IMR-90 (cell line): Measurements from ENCODE around the gene ABCG4. TPM values are rescaled to one million over a fixed set of nuclear protein-coding genes. Genes with fewer than 3 reads are reported as not detected.

ENCODE experiments used
- ATAC-seq: fragments of 200-7000 bp; cut with Tn5 transposase; 2 replicates; pipeline ENCODE4 v1.9.1; 2020; ENCODE audit warnings: low read depth, mild to moderate bottlenecking, moderate library complexity
- BruUV-seq: library from RNA; stranded (reverse); fragments of 400-500 nt; replicated peaks from 2 replicates; lab custom pipeline; 2021; lab: Mats Ljungman, UMichigan
- CTCF ChIA-PET: fragments of 300-600 bp; formaldehyde crosslinking; extraction: SDS; loops from one replicate; lab custom pipeline; 2021; ENCODE audit warnings: antibody characterized with exemption; lab: Yijun Ruan, JAX
- POLR2A ChIA-PET: fragments of 300-600 bp; sonication (Branson Sonifier 250); formaldehyde crosslinking; loops from one replicate; lab custom pipeline; 2022; ENCODE audit warnings: antibody characterized with exemption; ENCODE audit not compliant: unreplicated experiment; lab: Charles Lee
- DNase-seq: peaks from one replicate; pipeline ENCODE4 v3.0.0; 2013
- H2AFZ ChIP-seq: replicated peaks from 2 replicates; pipeline ENCODE3; 2013; ENCODE audit warnings: low read length, mild to moderate bottlenecking; ENCODE audit not compliant: poor library complexity
- H2AK5ac ChIP-seq: 2 replicates; pipeline ENCODE4 v1.6.1; 2013; ENCODE audit warnings: low read depth, low read length, inconsistent platforms
- H2AK9ac ChIP-seq: replicated peaks from 2 replicates; pipeline ENCODE3; 2013; ENCODE audit warnings: mild to moderate bottlenecking, low read depth, low read length, moderate library complexity; ENCODE audit not compliant: poor library complexity
- H2BK120ac ChIP-seq: 2 replicates; pipeline ENCODE4 v1.6.1; 2013; ENCODE audit warnings: low read depth, low read length, inconsistent platforms
- H2BK15ac ChIP-seq: 3 replicates; pipeline ENCODE4 v1.6.1; 2013; ENCODE audit warnings: low read depth, low read length, inconsistent platforms
- H2BK20ac ChIP-seq: 2 replicates; pipeline ENCODE4 v1.6.1; 2013; ENCODE audit warnings: low read depth, mild to moderate bottlenecking, inconsistent platforms, low read length, moderate library complexity
- H2BK5ac ChIP-seq: 2 replicates; pipeline ENCODE4 v1.6.1; 2013; ENCODE audit warnings: mild to moderate bottlenecking, low read depth, low read length, inconsistent platforms; ENCODE audit not compliant: poor library complexity, severe bottlenecking
- H3K14ac ChIP-seq: replicated peaks from 2 replicates; pipeline ENCODE4 v1.6.1; 2013; ENCODE audit warnings: low read depth, low read length, inconsistent platforms
- H3K18ac ChIP-seq: 2 replicates; pipeline ENCODE4 v1.6.1; 2013; ENCODE audit warnings: low read depth, low read length, control low read depth
- H3K23ac ChIP-seq: 2 replicates; pipeline ENCODE4 v1.6.1; 2013; ENCODE audit warnings: low read depth, low read length, inconsistent platforms
- H3K27ac ChIP-seq: 2 replicates; pipeline ENCODE4 v1.5.1; 2013; ENCODE audit warnings: mild to moderate bottlenecking, control low read depth, low read length; ENCODE audit not compliant: insufficient read depth
- H3K27me3 ChIP-seq: 2 replicates; pipeline ENCODE4 v1.6.1; 2013; ENCODE audit warnings: low read length; ENCODE audit not compliant: control insufficient read depth, insufficient read depth
- H3K36me3 ChIP-seq: 2 replicates; pipeline ENCODE4 v1.6.1; 2013; ENCODE audit warnings: low read length, mixed read lengths; ENCODE audit not compliant: control insufficient read depth, insufficient read depth
- H3K4ac ChIP-seq: 2 replicates; pipeline ENCODE4 v1.6.1; 2013; ENCODE audit warnings: low read depth, low read length, inconsistent platforms
- H3K4me1 ChIP-seq: 2 replicates; pipeline ENCODE4 v1.6.1; 2013; ENCODE audit warnings: low read length, mixed read lengths; ENCODE audit not compliant: control insufficient read depth, insufficient read depth
- H3K4me2 ChIP-seq: 2 replicates; pipeline ENCODE4 v1.6.1; 2013; ENCODE audit warnings: low read depth, mild to moderate bottlenecking, control low read depth, low read length, moderate library complexity
- H3K4me3 ChIP-seq: 2 replicates; pipeline ENCODE4 v1.5.1; 2013; ENCODE audit warnings: low read depth, mild to moderate bottlenecking, control low read depth, low read length, moderate library complexity; ENCODE audit not compliant: insufficient read depth
- H3K56ac ChIP-seq: 2 replicates; pipeline ENCODE4 v1.6.1; 2013; ENCODE audit warnings: low read length, inconsistent platforms; ENCODE audit not compliant: insufficient read depth; ENCODE audit errors: extremely low read depth
- H3K79me1 ChIP-seq, 2 experiments: 2 replicates each; pipeline ENCODE4 v1.6.1; 2013; ENCODE audit warnings: low read length in 2 of 2, inconsistent platforms in 1 of 2, low read depth in 1 of 2
- H3K9ac ChIP-seq: 2 replicates; pipeline ENCODE4 v1.6.1; 2013; ENCODE audit warnings: low read depth, low read length, control low read depth
- H3K9me1 ChIP-seq: 2 replicates; pipeline ENCODE4 v1.6.1; 2013; ENCODE audit warnings: low read length, inconsistent platforms; ENCODE audit not compliant: insufficient read depth
- H3K9me3 ChIP-seq: 2 replicates; pipeline ENCODE4 v1.6.1; 2013; ENCODE audit warnings: low read length; ENCODE audit not compliant: control insufficient read depth, insufficient read depth
- H4K20me1 ChIP-seq: 2 replicates; pipeline ENCODE4 v1.6.1; 2013; ENCODE audit warnings: low read length, inconsistent platforms; ENCODE audit not compliant: insufficient read depth
- H4K5ac ChIP-seq: 2 replicates; pipeline ENCODE4 v1.6.1; 2013; ENCODE audit warnings: mild to moderate bottlenecking, low read depth, low read length, control low read depth
- H4K8ac ChIP-seq, 2 experiments: 2 replicates each; pipeline ENCODE4 v1.6.1; 2013; ENCODE audit warnings: low read depth in 2 of 2, low read length in 2 of 2, control low read depth in 1 of 2, inconsistent platforms in 1 of 2
- H4K91ac ChIP-seq: 2 replicates; pipeline ENCODE4 v1.6.1; 2013; ENCODE audit warnings: low read depth, low read length, inconsistent platforms; ENCODE audit not compliant: insufficient read depth
- CEBPB ChIP-seq: IDR thresholded peaks from 2 replicates; pipeline ENCODE4 v1.6.1; 2012; ENCODE audit warnings: low read depth, low read length, improper control_type of control experiment
- CHD1 ChIP-seq: IDR thresholded peaks from 2 replicates; pipeline ENCODE4 v1.6.1; 2012; ENCODE audit warnings: low read depth, low read length, improper control_type of control experiment
- FOS ChIP-seq: fragments of 150-350 bp; IDR thresholded peaks from 2 replicates; pipeline ENCODE4 v1.6.1; 2016; ENCODE audit warnings: low read depth, low read length
- MAFK ChIP-seq: IDR thresholded peaks from 2 replicates; pipeline ENCODE4 v1.6.1; 2012; ENCODE audit warnings: low read depth, low read length, improper control_type of control experiment
- MAZ ChIP-seq: IDR thresholded peaks from 2 replicates; pipeline ENCODE4 v1.6.1; 2012; ENCODE audit warnings: low read depth, mild to moderate bottlenecking, low read length, improper control_type of control experiment, moderate library complexity, borderline replicate concordance
- NFE2L2 ChIP-seq: fragments of 150-350 bp; IDR thresholded peaks from 2 replicates; pipeline ENCODE4 v1.6.1; 2016; ENCODE audit warnings: low read depth, mild to moderate bottlenecking, low read length
- POLR2A ChIP-seq: IDR thresholded peaks from 2 replicates; pipeline ENCODE4 v1.6.1; 2012; ENCODE audit warnings: mild to moderate bottlenecking, low read depth, low read length
- RAD21 ChIP-seq: IDR thresholded peaks from 2 replicates; pipeline ENCODE4 v1.6.1; 2012; ENCODE audit warnings: low read length, improper control_type of control experiment
- RCOR1 ChIP-seq: IDR thresholded peaks from 2 replicates; pipeline ENCODE4 v1.6.1; 2012; ENCODE audit warnings: mild to moderate bottlenecking, low read length, improper control_type of control experiment; ENCODE audit not compliant: insufficient replicate concordance
- RFX5 ChIP-seq: IDR thresholded peaks from 2 replicates; pipeline ENCODE4 v1.8.0; 2012; ENCODE audit warnings: low read depth, mild to moderate bottlenecking, low read length, moderate library complexity
- SMC3 ChIP-seq: fragments of 150-350 bp; IDR thresholded peaks from 2 replicates; pipeline ENCODE4 v1.6.1; 2016; ENCODE audit warnings: low read depth, mild to moderate bottlenecking, antibody characterized with exemption, low read length, moderate library complexity
- WGBS, 2 experiments: methylation state at CpG; one replicate each; pipeline versions ENCODE4 v1.1.5 to v1.1.7; 2013; ENCODE audit warnings: missing lambda C conversion rate in 2 of 2; ENCODE audit not compliant: insufficient read length in 1 of 2; ENCODE audit errors: extremely low coverage in 2 of 2; 5-methylcytosine and 5-hydroxymethylcytosine counted together
- dilution Hi-C: fragments of 300-500 bp; cut with HindIII; formaldehyde crosslinking; loops from one replicate; pipeline ENCODE4 v1.14.3; 2018; ENCODE audit warnings: low sequenced_read_pairs; ENCODE audit not compliant: unreplicated experiment
- in situ Hi-C: fragments of 300-500 bp; cut with MboI; formaldehyde crosslinking; loops from 3 replicates; pipeline ENCODE4 v1.14.3; 2019; ENCODE audit warnings: low sequenced_read_pairs, inconsistent platforms, mixed read lengths
- intact Hi-C: fragments of 100-400 bp; cut with micrococcal nuclease; formaldehyde crosslinking; loops from 2 replicates; pipeline ENCODE4 v1.10.0; 2022
- polyA plus RNA-seq, 3 experiments: library from polyadenylated mRNA; depleted of rRNA; stranded (reverse); fragments of >200 nt; gene quantifications; 2 replicates each; pipeline ENCODE4 v1.2.3, GENCODE V29; 2012; ENCODE audit warnings: low replicate concordance in 1 of 3
- total RNA-seq: library from RNA; depleted of rRNA; stranded (reverse); fragments of >200 nt; gene quantifications from 2 replicates; pipeline ENCODE4 v1.2.3, GENCODE V29; 2012
- TF ChIP-seq, protein P1 (sequence below): fragments of 150-350 bp; IDR thresholded peaks from 2 replicates; pipeline ENCODE4 v1.6.1; 2017; ENCODE audit warnings: mild to moderate bottlenecking, antibody characterized with exemption, low read length, low read depth
- TF ChIP-seq, protein P2 (sequence below): fragments of 150-350 bp; IDR thresholded peaks from 2 replicates; pipeline ENCODE4 v1.6.1; 2016; ENCODE audit warnings: low read depth, mild to moderate bottlenecking, low read length, moderate library complexity, borderline replicate concordance
- TF ChIP-seq, protein P3 (sequence below): conservative IDR thresholded peaks from 2 replicates; pipeline ENCODE4 v1.5.1; 2012; ENCODE audit warnings: mild to moderate bottlenecking, low read depth, low read length, improper control_type of control experiment

The ABCG4 gene
- total and polyA plus RNA-seq, 2 of the 4 experiments (the other 2 are of a cell fraction): under 0.01 to 0.26 TPM

DNA sequence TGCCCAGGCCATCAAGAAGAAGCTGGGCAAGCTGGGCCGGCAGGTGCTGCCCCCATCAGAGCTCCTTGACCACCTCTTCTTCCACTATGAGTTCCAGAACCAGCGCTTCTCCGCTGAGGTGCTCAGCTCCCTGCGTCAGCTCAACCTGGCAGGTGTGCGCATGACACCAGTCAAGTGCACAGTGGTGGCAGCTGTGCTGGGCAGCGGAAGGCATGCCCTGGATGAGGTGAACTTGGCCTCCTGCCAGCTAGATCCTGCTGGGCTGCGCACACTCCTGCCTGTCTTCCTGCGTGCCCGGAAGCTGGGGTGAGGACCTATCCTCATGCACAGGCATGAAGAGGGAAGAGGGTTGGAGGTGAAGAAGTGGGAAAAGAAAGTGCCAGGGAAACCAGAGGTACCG lies 31.1 kb downstream of the ABCG4 start:
- H3K27me3 ChIP-seq: no peaks in the 10 kb centered on the region
- no peak overlapping the region for H3K14ac ChIP-seq
- H3K4me1 ChIP-seq: peaks cover 5% of the 10 kb centered on the region
- no peak overlapping the region for H3K18ac ChIP-seq
- H2AFZ ChIP-seq: no peak overlapping the region
- DNase-seq (no peak), ATAC-seq (no peak)
- H3K27ac ChIP-seq: no peak overlapping the region
- BruUV-seq: no TSS peak
- no peak overlapping the region for H4K8ac ChIP-seq
- H3K23ac ChIP-seq: no peak overlapping the region
- H2AK5ac ChIP-seq: no peak overlapping the region
- no peak overlapping the region for H2BK20ac ChIP-seq
- no peaks in the 10 kb centered on the region for H4K20me1 ChIP-seq
- CTCF ChIA-PET: no interaction called here
- POLR2A ChIA-PET: no interaction called here
- no peak overlapping the region for H4K5ac ChIP-seq
- no peak overlapping the region for H3K9ac ChIP-seq
- intact Hi-C loops: no loop called here
- H3K79me1 ChIP-seq: no peaks in the 10 kb centered on the region
- H4K91ac ChIP-seq: no peak overlapping the region
- no peaks in the 10 kb centered on the region for H3K9me3 ChIP-seq
- no peak overlapping the region for H3K4ac ChIP-seq
- peaks cover 13% of the 10 kb centered on the region for H3K9me1 ChIP-seq
- H2BK5ac ChIP-seq: no peak overlapping the region
- no peak overlapping the region for H2BK120ac ChIP-seq
- peak overlapping the region; percentile 31 for H2AK9ac ChIP-seq
- in situ Hi-C loops: no loop called here
- H3K36me3 ChIP-seq: peaks cover 10% of the 10 kb centered on the region; the same call in 1 of the 2 replicates
- no peak overlapping the region for H3K4me2 ChIP-seq
- no peak for TF ChIP-seq MAFK
- no peak for TF ChIP-seq NFE2L2
- TF ChIP-seq, protein P1, sequence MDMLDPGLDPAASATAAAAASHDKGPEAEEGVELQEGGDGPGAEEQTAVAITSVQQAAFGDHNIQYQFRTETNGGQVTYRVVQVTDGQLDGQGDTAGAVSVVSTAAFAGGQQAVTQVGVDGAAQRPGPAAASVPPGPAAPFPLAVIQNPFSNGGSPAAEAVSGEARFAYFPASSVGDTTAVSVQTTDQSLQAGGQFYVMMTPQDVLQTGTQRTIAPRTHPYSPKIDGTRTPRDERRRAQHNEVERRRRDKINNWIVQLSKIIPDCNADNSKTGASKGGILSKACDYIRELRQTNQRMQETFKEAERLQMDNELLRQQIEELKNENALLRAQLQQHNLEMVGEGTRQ: no peak
- TF ChIP-seq POLR2A: no peak
- no peak for TF ChIP-seq CEBPB
- TF ChIP-seq CHD1: no peak
- no peak for TF ChIP-seq RAD21
- TF ChIP-seq RFX5: no peak
- TF ChIP-seq, protein P2, sequence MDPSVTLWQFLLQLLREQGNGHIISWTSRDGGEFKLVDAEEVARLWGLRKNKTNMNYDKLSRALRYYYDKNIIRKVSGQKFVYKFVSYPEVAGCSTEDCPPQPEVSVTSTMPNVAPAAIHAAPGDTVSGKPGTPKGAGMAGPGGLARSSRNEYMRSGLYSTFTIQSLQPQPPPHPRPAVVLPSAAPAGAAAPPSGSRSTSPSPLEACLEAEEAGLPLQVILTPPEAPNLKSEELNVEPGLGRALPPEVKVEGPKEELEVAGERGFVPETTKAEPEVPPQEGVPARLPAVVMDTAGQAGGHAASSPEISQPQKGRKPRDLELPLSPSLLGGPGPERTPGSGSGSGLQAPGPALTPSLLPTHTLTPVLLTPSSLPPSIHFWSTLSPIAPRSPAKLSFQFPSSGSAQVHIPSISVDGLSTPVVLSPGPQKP: no peak
- TF ChIP-seq MAZ: no peak
- no peak for TF ChIP-seq RCOR1
- no peak for TF ChIP-seq FOS
- no peak for TF ChIP-seq SMC3
- TF ChIP-seq, protein P3, sequence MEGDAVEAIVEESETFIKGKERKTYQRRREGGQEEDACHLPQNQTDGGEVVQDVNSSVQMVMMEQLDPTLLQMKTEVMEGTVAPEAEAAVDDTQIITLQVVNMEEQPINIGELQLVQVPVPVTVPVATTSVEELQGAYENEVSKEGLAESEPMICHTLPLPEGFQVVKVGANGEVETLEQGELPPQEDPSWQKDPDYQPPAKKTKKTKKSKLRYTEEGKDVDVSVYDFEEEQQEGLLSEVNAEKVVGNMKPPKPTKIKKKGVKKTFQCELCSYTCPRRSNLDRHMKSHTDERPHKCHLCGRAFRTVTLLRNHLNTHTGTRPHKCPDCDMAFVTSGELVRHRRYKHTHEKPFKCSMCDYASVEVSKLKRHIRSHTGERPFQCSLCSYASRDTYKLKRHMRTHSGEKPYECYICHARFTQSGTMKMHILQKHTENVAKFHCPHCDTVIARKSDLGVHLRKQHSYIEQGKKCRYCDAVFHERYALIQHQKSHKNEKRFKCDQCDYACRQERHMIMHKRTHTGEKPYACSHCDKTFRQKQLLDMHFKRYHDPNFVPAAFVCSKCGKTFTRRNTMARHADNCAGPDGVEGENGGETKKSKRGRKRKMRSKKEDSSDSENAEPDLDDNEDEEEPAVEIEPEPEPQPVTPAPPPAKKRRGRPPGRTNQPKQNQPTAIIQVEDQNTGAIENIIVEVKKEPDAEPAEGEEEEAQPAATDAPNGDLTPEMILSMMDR: no peak
- dilution Hi-C loops: no loop called here
- H2BK15ac ChIP-seq: no peak overlapping the region
- WGBS, 2 experiments: 92% methylated on average over 5 of the region's 10 CpGs; no CpG with 5 or more reads in 1 of the 2 experiments
- H3K56ac ChIP-seq: no peak overlapping the region
- H3K4me3 ChIP-seq: no peak overlapping the region
